Measurements from ENCODE around the gene VEPH1.

VEPH1 gene

DNA sequence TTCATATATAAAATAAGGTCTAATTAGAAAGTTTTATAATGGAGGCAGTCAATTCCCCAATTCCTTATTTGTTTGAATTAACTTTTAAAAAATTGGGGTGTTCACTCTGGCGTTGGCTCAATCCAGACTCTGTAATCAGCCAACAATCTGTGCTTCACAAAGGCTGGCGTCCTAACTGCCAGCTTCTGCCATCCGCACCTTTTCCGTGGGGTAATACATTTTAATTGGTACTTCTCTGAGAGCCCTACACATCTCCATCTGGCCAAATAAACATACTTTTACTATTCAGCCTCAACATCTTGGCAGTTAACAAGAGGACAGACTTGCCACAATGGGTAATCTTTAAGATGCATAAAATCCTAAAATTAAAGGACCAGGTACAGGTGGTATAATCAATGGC, 218.1 kb downstream of the VEPH1 start:
- DNase-seq (ENCODE audit: low spot score in 2 of 2): no peak
- H3K4me1 Mint-ChIP-seq: no peaks in the 10 kb centered on the region
- no peak for ATAC-seq (replicated peaks; ENCODE audit: extremely low read depth, poor library complexity, severe bottlenecking)
- H3K36me3 Mint-ChIP-seq (ENCODE audit: insufficient read depth): no peaks in the 10 kb centered on the region
- no peaks in the 10 kb centered on the region for H3K27me3 Mint-ChIP-seq
- no peak overlapping the region for H3K4me3 Mint-ChIP-seq
- no peak overlapping the region for H3K27ac Mint-ChIP-seq (ENCODE audit: low read depth)
- no peaks in the 10 kb centered on the region for H3K9me3 Mint-ChIP-seq

DNA sequence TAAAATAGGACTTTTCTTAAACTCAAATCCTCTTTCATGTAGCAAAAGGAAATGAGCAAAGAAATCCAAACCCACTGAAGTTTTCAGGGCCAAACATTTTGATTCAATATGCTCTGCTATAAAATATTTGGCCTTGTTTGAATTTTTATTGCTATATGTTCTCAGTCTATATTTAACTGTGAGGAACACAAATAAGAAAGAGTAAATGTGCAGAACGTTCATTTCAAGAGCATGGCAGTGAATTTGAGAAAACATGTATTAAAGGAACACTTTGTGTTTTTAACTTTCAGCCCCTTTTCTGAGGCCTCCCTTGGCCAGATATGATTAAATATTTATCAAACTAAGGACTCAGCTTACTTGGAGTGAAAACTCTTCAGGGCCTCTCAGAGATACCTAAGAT, 218.5 kb downstream of the VEPH1 start:
- H3K4me1 Mint-ChIP-seq: no peaks in the 10 kb centered on the region
- no peak overlapping the region for H3K27ac Mint-ChIP-seq (ENCODE audit: low read depth)
- no peaks in the 10 kb centered on the region for H3K27me3 Mint-ChIP-seq
- no peak overlapping the region for H3K4me3 Mint-ChIP-seq
- no peaks in the 10 kb centered on the region for H3K9me3 Mint-ChIP-seq
- H3K36me3 Mint-ChIP-seq (ENCODE audit: insufficient read depth): no peaks in the 10 kb centered on the region
- DNase-seq (ENCODE audit: low spot score in 2 of 2) (no peak), ATAC-seq (replicated peaks; ENCODE audit: extremely low read depth, poor library complexity, severe bottlenecking) (no peak)

DNA sequence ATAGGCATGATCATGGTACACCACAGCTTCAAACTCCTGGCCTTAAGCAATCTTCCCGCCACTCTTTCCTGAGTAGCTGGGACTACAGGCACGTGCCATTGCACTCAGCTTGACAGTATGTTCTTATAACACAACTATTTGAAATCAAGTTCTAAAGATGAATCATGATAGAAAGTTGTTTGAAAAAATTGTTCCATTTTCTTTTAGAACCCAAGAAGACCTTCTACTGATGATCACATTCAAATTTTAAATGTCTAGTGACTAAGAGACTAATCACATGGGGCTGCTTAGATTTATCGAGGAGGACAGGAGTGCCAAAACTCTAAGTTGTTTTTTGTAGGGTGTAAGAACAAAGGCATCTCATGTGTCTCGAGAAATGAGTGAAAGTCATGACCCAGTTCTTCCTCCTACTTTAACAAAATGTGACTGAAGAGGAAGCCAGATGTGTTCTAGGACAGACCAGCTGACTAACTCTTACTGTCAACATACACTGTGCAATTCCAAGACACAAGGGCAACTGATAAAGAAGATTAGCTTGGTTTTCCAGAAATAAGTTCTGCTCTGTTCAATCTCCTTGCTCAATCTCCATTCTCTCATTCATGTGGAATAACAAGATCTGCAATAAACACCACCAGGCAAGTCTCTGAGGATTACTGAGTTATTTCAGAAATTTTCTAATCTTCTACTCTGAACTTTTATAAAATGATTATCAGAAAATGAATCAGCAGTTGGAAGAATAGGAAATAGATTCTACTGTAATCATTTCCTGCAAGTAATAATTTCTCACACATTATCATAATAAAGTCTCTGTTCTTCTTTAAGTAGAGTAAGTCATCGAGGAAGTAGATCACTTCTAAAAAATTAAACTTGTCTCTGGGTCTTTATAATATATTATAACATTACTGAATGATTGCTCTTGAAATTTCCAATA, 220.7 kb downstream of the VEPH1 start:
- Mint-ChIP-seq H3K4me3 (no peak overlapping the region), H3K4me1 (no peaks in the 10 kb centered on the region), H3K27me3 (no peaks in the 10 kb centered on the region), H3K36me3 (ENCODE audit: insufficient read depth) (no peaks in the 10 kb centered on the region), H3K27ac (ENCODE audit: low read depth) (no peak overlapping the region), H3K9me3 (no peaks in the 10 kb centered on the region)
- no peak for ATAC-seq (replicated peaks; ENCODE audit: extremely low read depth, poor library complexity, severe bottlenecking)
- no peak for DNase-seq (ENCODE audit: low spot score in 2 of 2)

DNA sequence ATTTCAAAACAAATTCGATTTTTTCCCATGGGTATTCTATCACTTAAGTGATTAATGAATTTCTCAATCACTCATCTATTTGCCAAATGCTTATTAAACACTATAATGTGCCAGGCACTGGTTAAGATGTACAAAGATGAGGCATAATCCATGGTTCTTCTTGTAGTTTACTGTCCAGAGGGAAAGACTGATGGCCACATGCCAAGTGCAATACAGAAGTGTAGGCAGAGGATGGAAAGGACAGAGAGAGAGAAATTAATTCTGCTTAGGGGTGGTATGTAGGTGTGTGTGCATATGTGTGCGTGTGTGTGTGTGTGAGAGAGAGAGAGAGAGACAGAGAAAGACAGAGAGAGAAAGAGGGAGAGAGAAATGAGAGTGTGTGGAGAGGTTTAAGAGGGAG, 222.4 kb downstream of the VEPH1 start:
- no peaks in the 10 kb centered on the region for H3K9me3 Mint-ChIP-seq
- no peak for ATAC-seq (replicated peaks; ENCODE audit: extremely low read depth, poor library complexity, severe bottlenecking)
- no peak overlapping the region for H3K27ac Mint-ChIP-seq (ENCODE audit: low read depth)
- no peaks in the 10 kb centered on the region for H3K4me1 Mint-ChIP-seq
- no peak overlapping the region for H3K4me3 Mint-ChIP-seq
- DNase-seq (ENCODE audit: low spot score in 2 of 2): no peak
- H3K36me3 Mint-ChIP-seq (ENCODE audit: insufficient read depth): no peaks in the 10 kb centered on the region
- H3K27me3 Mint-ChIP-seq: no peaks in the 10 kb centered on the region

DNA sequence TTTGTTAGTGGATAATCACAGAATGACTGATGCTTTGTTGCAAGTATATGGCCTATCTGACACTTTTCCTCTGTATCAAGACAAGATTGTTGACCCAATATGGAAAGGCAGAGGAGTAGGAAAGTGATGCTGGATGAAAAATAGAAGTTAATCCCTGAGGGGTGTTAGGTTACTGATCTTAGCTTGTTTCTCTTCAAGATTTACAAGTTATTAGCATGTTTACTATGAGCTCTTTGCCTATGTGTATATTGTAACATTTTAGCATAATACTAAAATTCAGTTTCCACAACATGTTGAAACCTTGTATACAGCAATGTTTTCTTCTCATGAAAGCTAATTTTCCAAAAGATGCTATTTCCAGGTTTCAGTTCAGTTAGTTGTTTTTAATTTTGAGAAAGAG, 222.9 kb downstream of the VEPH1 start:
- H3K27ac Mint-ChIP-seq (ENCODE audit: low read depth): no peak overlapping the region
- DNase-seq (ENCODE audit: low spot score in 2 of 2): no peak
- H3K9me3 Mint-ChIP-seq: no peaks in the 10 kb centered on the region
- no peaks in the 10 kb centered on the region for H3K36me3 Mint-ChIP-seq (ENCODE audit: insufficient read depth)
- no peaks in the 10 kb centered on the region for H3K4me1 Mint-ChIP-seq
- H3K27me3 Mint-ChIP-seq: no peaks in the 10 kb centered on the region
- ATAC-seq (replicated peaks; ENCODE audit: extremely low read depth, poor library complexity, severe bottlenecking): no peak
- no peak overlapping the region for H3K4me3 Mint-ChIP-seq

DNA sequence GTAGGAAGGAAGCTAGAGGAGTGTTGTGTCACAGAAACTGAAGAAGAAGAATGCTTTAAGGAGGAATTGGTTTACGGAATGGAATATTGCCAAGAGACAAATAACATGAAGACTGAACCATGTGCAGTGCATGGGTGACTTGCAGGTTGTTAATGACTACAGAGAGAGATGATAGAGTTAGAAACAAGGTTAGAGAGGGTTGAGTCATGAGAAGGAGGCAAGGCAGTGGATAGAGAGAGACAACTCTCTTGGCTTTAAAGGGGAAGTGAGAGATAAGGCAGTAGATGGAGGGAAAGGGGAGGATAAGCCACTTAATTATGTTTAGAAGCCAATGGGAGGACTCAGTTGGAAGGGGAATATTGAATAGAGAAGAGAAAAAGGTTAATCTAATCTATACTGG, 224.0 kb downstream of the VEPH1 start:
- Mint-ChIP-seq H3K36me3 (ENCODE audit: insufficient read depth) (no peaks in the 10 kb centered on the region), H3K27me3 (no peaks in the 10 kb centered on the region), H3K4me1 (no peaks in the 10 kb centered on the region), H3K27ac (ENCODE audit: low read depth) (no peak overlapping the region), H3K4me3 (no peak overlapping the region), H3K9me3 (no peaks in the 10 kb centered on the region)
- no peak for DNase-seq (ENCODE audit: low spot score in 2 of 2)
- ATAC-seq (replicated peaks; ENCODE audit: extremely low read depth, poor library complexity, severe bottlenecking): no peak

DNA sequence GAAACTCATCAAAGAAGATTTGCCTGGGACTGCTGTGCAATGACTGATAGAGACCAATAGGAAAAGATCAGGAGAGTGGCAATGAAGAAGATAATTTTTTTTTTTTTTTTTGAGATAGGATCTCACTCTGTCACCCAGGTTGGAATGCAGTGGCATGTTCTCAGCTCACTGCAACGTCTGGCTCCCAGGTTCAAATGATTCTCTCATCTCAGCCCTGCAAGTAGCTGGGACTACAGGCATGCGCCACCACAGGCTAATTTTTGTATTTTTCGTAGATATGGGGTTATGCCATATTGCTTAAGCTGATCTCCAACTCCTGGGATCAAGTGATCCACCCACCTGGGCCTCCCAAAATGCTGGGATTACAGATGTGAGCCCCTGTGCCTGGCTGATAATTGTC, 226.4 kb downstream of the VEPH1 start:
- no peaks in the 10 kb centered on the region for H3K36me3 Mint-ChIP-seq (ENCODE audit: insufficient read depth)
- no peaks in the 10 kb centered on the region for H3K9me3 Mint-ChIP-seq
- DNase-seq (ENCODE audit: low spot score in 2 of 2) (no peak), ATAC-seq (replicated peaks; ENCODE audit: extremely low read depth, poor library complexity, severe bottlenecking) (no peak)
- no peaks in the 10 kb centered on the region for H3K27me3 Mint-ChIP-seq
- no peak overlapping the region for H3K4me3 Mint-ChIP-seq
- no peaks in the 10 kb centered on the region for H3K4me1 Mint-ChIP-seq
- H3K27ac Mint-ChIP-seq (ENCODE audit: low read depth): no peak overlapping the region

DNA sequence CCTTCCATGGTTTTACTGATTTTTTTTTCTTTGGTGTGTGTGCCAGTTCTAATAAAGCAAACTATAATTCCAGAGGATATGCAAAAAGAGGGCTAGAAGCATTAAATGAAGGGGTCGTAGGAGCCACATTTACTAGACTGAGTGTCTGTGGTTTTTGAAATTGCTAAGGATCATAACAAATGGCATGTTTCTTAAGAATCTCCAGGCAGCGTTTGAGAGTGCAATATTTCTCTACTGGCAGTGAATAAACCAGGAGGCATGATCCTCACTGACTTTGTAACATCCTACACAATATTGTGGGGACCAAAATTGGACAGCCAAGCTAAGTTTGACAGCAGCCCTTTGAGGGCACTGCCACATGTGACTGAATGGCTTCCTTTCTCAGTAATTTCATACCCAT, 227.4 kb downstream of the VEPH1 start:
- Mint-ChIP-seq H3K36me3 (ENCODE audit: insufficient read depth) (no peaks in the 10 kb centered on the region), H3K27ac (ENCODE audit: low read depth) (no peak overlapping the region), H3K27me3 (no peaks in the 10 kb centered on the region), H3K9me3 (no peaks in the 10 kb centered on the region), H3K4me3 (no peak overlapping the region), H3K4me1 (no peaks in the 10 kb centered on the region)
- DNase-seq (ENCODE audit: low spot score in 2 of 2) (no peak), ATAC-seq (replicated peaks; ENCODE audit: extremely low read depth, poor library complexity, severe bottlenecking) (no peak)

DNA sequence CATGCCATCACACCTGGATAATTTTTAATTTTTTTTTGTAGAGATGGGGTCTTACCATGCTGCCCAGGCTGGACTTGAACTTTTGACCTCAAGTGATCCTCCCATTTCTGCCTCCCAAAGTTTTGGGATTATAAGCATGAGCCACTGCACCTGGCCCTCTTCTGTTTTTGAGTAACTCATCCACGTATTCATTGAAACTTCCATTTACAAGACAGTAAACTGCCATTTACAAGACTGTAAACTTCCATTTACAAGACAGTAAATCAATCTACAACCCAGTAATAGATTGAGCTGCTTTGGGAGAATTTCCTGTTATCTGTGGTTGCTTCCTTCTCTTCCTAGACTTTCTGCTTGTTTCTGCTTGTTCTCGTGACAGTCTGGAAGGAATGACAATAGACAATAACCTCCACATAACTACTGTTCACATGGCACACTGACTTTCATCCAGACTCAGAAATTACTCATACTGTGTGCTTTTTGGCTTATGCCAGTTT, 228.5 kb downstream of the VEPH1 start:
- H3K27ac Mint-ChIP-seq (ENCODE audit: low read depth): no peak overlapping the region
- H3K27me3 Mint-ChIP-seq: no peaks in the 10 kb centered on the region
- DNase-seq (ENCODE audit: low spot score in 2 of 2) (no peak), ATAC-seq (replicated peaks; ENCODE audit: extremely low read depth, poor library complexity, severe bottlenecking) (no peak)
- no peak overlapping the region for H3K4me3 Mint-ChIP-seq
- H3K4me1 Mint-ChIP-seq: no peaks in the 10 kb centered on the region
- H3K9me3 Mint-ChIP-seq: no peaks in the 10 kb centered on the region
- no peaks in the 10 kb centered on the region for H3K36me3 Mint-ChIP-seq (ENCODE audit: insufficient read depth)

DNA sequence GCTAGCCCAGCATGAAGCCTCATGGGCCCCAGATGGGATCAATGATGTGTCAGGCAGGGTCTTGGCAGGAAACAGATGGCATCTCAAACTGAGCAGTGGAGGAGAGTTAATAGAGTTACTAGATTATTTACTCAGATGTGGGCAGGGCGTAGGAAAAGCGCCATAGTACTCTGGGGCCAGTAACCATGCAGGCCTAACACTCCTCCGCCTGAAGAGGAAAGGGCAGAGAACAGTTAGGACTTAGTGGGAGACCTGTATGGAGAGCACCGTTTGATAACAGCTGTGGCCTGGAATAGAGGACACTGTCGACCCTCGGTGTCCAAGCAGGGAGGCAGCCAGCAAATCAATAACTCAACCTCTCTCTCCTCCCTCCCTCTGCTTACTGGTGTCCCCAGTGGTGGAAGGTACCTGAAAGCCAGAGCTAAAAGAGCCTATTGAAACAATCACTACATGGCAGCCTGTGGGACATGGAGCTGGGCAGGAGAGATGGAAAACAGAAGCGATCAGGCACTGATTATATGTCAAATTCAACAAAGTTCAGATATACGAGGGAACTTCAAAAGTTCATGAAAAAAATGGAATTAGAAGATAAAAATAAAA, 231.8 kb downstream of the VEPH1 start:
- H3K4me3 Mint-ChIP-seq: no peak overlapping the region
- no peaks in the 10 kb centered on the region for H3K27me3 Mint-ChIP-seq
- no peak overlapping the region for H3K27ac Mint-ChIP-seq (ENCODE audit: low read depth)
- no peaks in the 10 kb centered on the region for H3K9me3 Mint-ChIP-seq
- no peaks in the 10 kb centered on the region for H3K36me3 Mint-ChIP-seq (ENCODE audit: insufficient read depth)
- ATAC-seq (replicated peaks; ENCODE audit: extremely low read depth, poor library complexity, severe bottlenecking) (no peak), DNase-seq (ENCODE audit: low spot score in 2 of 2) (no peak)
- no peaks in the 10 kb centered on the region for H3K4me1 Mint-ChIP-seq

DNA sequence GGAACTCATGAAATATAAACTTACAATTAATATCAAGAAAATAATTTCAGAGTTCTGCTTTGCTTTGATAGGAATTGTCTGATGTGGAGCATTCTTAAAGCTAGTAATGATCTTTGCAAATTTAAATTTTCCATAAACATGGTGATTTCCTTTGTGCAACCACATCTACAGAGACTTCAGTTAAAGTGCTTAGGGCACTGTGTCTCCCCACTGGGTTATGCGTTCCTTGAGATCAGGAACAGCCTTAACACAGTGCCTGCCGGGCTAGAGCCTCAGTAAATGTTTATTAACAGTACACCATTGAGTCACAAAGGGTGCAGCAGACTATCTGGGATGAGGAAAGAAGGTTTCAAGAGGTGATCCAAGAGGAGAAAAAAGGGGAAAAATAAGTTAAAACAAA, 235.2 kb downstream of the VEPH1 start:
- H3K4me3 Mint-ChIP-seq: no peak overlapping the region
- H3K9me3 Mint-ChIP-seq: no peaks in the 10 kb centered on the region
- H3K4me1 Mint-ChIP-seq: no peaks in the 10 kb centered on the region
- no peak overlapping the region for H3K27ac Mint-ChIP-seq (ENCODE audit: low read depth)
- no peak for ATAC-seq (replicated peaks; ENCODE audit: extremely low read depth, poor library complexity, severe bottlenecking)
- no peak for DNase-seq (ENCODE audit: low spot score in 2 of 2)
- no peaks in the 10 kb centered on the region for H3K27me3 Mint-ChIP-seq
- H3K36me3 Mint-ChIP-seq (ENCODE audit: insufficient read depth): no peaks in the 10 kb centered on the region

DNA sequence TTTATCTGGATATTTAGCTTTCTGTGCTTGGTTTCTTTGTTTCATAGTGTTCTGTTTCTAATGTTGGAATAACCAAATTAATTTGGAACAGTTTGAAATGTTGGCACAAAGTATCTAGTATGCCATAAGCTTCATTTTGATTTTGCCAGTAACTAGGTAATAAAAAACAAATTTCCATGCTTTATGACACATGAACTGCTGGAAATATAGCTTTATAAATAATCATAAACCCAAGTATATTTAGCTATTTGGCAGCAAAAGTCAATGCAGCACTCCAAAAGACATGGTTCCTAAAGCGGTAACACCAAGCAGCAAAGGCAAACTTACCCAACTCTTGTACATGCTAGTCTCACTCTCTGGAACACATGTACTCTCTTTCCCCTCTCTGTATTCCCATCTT, 237.3 kb downstream of the VEPH1 start:
- Mint-ChIP-seq H3K36me3 (ENCODE audit: insufficient read depth) (no peaks in the 10 kb centered on the region), H3K27ac (ENCODE audit: low read depth) (no peak overlapping the region), H3K4me3 (no peak overlapping the region), H3K27me3 (no peaks in the 10 kb centered on the region), H3K9me3 (no peaks in the 10 kb centered on the region), H3K4me1 (no peaks in the 10 kb centered on the region)
- DNase-seq (ENCODE audit: low spot score in 2 of 2): no peak
- ATAC-seq (replicated peaks; ENCODE audit: extremely low read depth, poor library complexity, severe bottlenecking): no peak

DNA sequence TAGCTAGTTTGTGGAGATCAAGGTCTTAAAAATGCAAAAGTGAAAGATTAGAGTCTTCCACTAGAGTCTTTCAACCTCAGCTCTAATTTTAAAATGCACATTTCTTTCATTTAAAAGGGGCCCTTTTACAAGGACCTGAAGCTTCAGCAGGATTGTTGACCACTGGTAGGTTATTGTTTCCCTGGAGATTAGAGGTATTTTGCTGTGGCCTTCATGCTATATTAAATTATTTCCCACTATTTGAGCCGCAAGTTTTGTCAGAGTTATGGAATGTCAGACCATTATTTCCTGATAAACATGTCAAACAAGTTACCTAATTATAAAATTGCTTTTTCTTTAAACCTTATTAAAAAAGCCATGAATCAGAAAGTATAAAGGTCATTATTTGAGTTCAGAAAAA, 240.2 kb downstream of the VEPH1 start:
- no peak overlapping the region for H3K27ac Mint-ChIP-seq (ENCODE audit: low read depth)
- ATAC-seq (replicated peaks; ENCODE audit: extremely low read depth, poor library complexity, severe bottlenecking): no peak

More for the DNA sequence above, 240.2 kb downstream of the VEPH1 start:
- Mint-ChIP-seq H3K27me3 (no peaks in the 10 kb centered on the region), H3K36me3 (ENCODE audit: insufficient read depth) (no peaks in the 10 kb centered on the region), H3K4me1 (no peaks in the 10 kb centered on the region), H3K9me3 (no peaks in the 10 kb centered on the region), H3K4me3 (no peak overlapping the region)
- no peak for DNase-seq (ENCODE audit: low spot score in 2 of 2)

Data from central memory CD8-positive, alpha-beta T cell (primary cell).